Measurements from ENCODE around the gene MORN1. TPM values are rescaled to one million over a fixed set of nuclear protein-coding genes. Genes with fewer than 3 reads are reported as not detected.
"Not testable (repeated sequence)": the region's sequence is repeated elsewhere in the genome, so short reads cannot be mapped to it uniquely, and the experiment has no call there.

Gene MORN1
- total and polyA plus RNA-seq, 9 donors: 4.3 to 9.3 (median 7.5) TPM

- no peak overlapping the region for H3K4me3 ChIP-seq (ENCODE audit: low read length)
- no peak overlapping the region for H3K27ac ChIP-seq (ENCODE audit: low read length)
- no peak for DNase-seq
- WGBS (ENCODE audit: insufficient coverage): 87% methylated on average over 24 of the region's 24 CpGs
- peaks cover 42% of the 10 kb centered on the region for H3K4me1 ChIP-seq (ENCODE audit: control insufficient read depth, insufficient read depth, low read length)
- no peaks in the 10 kb centered on the region for H3K27me3 ChIP-seq (ENCODE audit: control insufficient read depth, insufficient read depth, low read length)
- no peaks in the 10 kb centered on the region for H3K36me3 ChIP-seq (ENCODE audit: control insufficient read depth, insufficient read depth, low read length)
- H3K9me3 ChIP-seq (replicated peaks; ENCODE audit: control insufficient read depth, low read depth, low read length): no peaks in the 10 kb centered on the region
These were observed 51.1 kb downstream of the MORN1 start for GRCh38 chr1:2340086-2340917.

- Histone ChIP-seq H3K4me1 (ENCODE audit: control insufficient read depth, insufficient read depth, low read length) (peaks cover 50% of the 10 kb centered on the region), H3K36me3 (ENCODE audit: control insufficient read depth, insufficient read depth, low read length) (no peaks in the 10 kb centered on the region), H3K27me3 (ENCODE audit: control insufficient read depth, insufficient read depth, low read length) (no peaks in the 10 kb centered on the region), H3K9me3 (replicated peaks; ENCODE audit: control insufficient read depth, low read depth, low read length) (no peaks in the 10 kb centered on the region), H3K4me3 (ENCODE audit: low read length) (no peak overlapping the region), H3K27ac (ENCODE audit: low read length) (no peak overlapping the region)
- no peak for DNase-seq
- WGBS (ENCODE audit: insufficient coverage): 84% methylated on average over 40 of the region's 45 CpGs
These were observed 51.9 kb downstream of the MORN1 start for GRCh38 chr1:2339206-2340085.

- no peak for DNase-seq
- WGBS (ENCODE audit: insufficient coverage): 50% methylated on average over 4 of the region's 10 CpGs
- peaks cover 51% of the 10 kb centered on the region for H3K4me1 ChIP-seq (ENCODE audit: control insufficient read depth, insufficient read depth, low read length)
- H3K4me3 ChIP-seq (ENCODE audit: low read length): no peak overlapping the region
- H3K9me3 ChIP-seq (replicated peaks; ENCODE audit: control insufficient read depth, low read depth, low read length): no peaks in the 10 kb centered on the region
- H3K27me3 ChIP-seq (ENCODE audit: control insufficient read depth, insufficient read depth, low read length): no peaks in the 10 kb centered on the region
- H3K36me3 ChIP-seq (ENCODE audit: control insufficient read depth, insufficient read depth, low read length): no peaks in the 10 kb centered on the region
- no peak overlapping the region for H3K27ac ChIP-seq (ENCODE audit: low read length)
These were observed 53.9 kb downstream of the MORN1 start for GRCh38 chr1:2337501-2337900.

GRCh38 chr1:2337081-2337480, 54.3 kb downstream of the MORN1 start:
- 91% methylated on average over 22 of the region's 23 CpGs for WGBS (ENCODE audit: insufficient coverage)
- no peak overlapping the region for H3K4me3 ChIP-seq (ENCODE audit: low read length)
- H3K27me3 ChIP-seq (ENCODE audit: control insufficient read depth, insufficient read depth, low read length): no peaks in the 10 kb centered on the region
- DNase-seq: no peak
- peaks cover 51% of the 10 kb centered on the region for H3K4me1 ChIP-seq (ENCODE audit: control insufficient read depth, insufficient read depth, low read length)
- H3K36me3 ChIP-seq (ENCODE audit: control insufficient read depth, insufficient read depth, low read length): no peaks in the 10 kb centered on the region
- no peaks in the 10 kb centered on the region for H3K9me3 ChIP-seq (replicated peaks; ENCODE audit: control insufficient read depth, low read depth, low read length)
- no peak overlapping the region for H3K27ac ChIP-seq (ENCODE audit: low read length)

GRCh38 chr1:2336499-2336898, 54.9 kb downstream of the MORN1 start:
- WGBS (ENCODE audit: insufficient coverage): 81% methylated on average over 10 of the region's 11 CpGs
- no peaks in the 10 kb centered on the region for H3K9me3 ChIP-seq (replicated peaks; ENCODE audit: control insufficient read depth, low read depth, low read length)
- no peak overlapping the region for H3K4me3 ChIP-seq (ENCODE audit: low read length)
- peaks cover 52% of the 10 kb centered on the region for H3K4me1 ChIP-seq (ENCODE audit: control insufficient read depth, insufficient read depth, low read length)
- no peaks in the 10 kb centered on the region for H3K27me3 ChIP-seq (ENCODE audit: control insufficient read depth, insufficient read depth, low read length)
- peak overlapping the region; percentile 52 for H3K27ac ChIP-seq (ENCODE audit: low read length)
- H3K36me3 ChIP-seq (ENCODE audit: control insufficient read depth, insufficient read depth, low read length): no peaks in the 10 kb centered on the region
- no peak for DNase-seq

- H3K36me3 ChIP-seq (ENCODE audit: control insufficient read depth, insufficient read depth, low read length): no peaks in the 10 kb centered on the region
- H3K4me1 ChIP-seq (ENCODE audit: control insufficient read depth, insufficient read depth, low read length): peaks cover 58% of the 10 kb centered on the region
- H3K4me3 ChIP-seq (ENCODE audit: low read length): no peak overlapping the region
- no peaks in the 10 kb centered on the region for H3K9me3 ChIP-seq (replicated peaks; ENCODE audit: control insufficient read depth, low read depth, low read length)
- 73% methylated on average over 34 of the region's 36 CpGs for WGBS (ENCODE audit: insufficient coverage)
- H3K27ac ChIP-seq (ENCODE audit: low read length): peak overlapping the region; percentile 52
- H3K27me3 ChIP-seq (ENCODE audit: control insufficient read depth, insufficient read depth, low read length): no peaks in the 10 kb centered on the region
- DNase-seq: peak; percentile 63
These were observed 55.5 kb downstream of the MORN1 start for GRCh38 chr1:2335721-2336455.

- no peak for DNase-seq
- 45% methylated on average over 30 of the region's 33 CpGs for WGBS (ENCODE audit: insufficient coverage)
- Histone ChIP-seq H3K36me3 (ENCODE audit: control insufficient read depth, insufficient read depth, low read length) (no peaks in the 10 kb centered on the region), H3K4me3 (ENCODE audit: low read length) (no peak overlapping the region), H3K27ac (ENCODE audit: low read length) (peak overlapping the region; percentile 52), H3K9me3 (replicated peaks; ENCODE audit: control insufficient read depth, low read depth, low read length) (no peaks in the 10 kb centered on the region), H3K4me1 (ENCODE audit: control insufficient read depth, insufficient read depth, low read length) (peaks cover 67% of the 10 kb centered on the region), H3K27me3 (ENCODE audit: control insufficient read depth, insufficient read depth, low read length) (no peaks in the 10 kb centered on the region)
These were observed 56.3 kb downstream of the MORN1 start for GRCh38 chr1:2334883-2335534.

GRCh38 chr1:2334366-2334765, 57.0 kb downstream of the MORN1 start:
- DNase-seq: no peak
- Histone ChIP-seq H3K9me3 (replicated peaks; ENCODE audit: control insufficient read depth, low read depth, low read length) (no peaks in the 10 kb centered on the region), H3K27ac (ENCODE audit: low read length) (peak overlapping the region; percentile 52), H3K4me3 (ENCODE audit: low read length) (no peak overlapping the region), H3K36me3 (ENCODE audit: control insufficient read depth, insufficient read depth, low read length) (no peaks in the 10 kb centered on the region), H3K27me3 (ENCODE audit: control insufficient read depth, insufficient read depth, low read length) (no peaks in the 10 kb centered on the region), H3K4me1 (ENCODE audit: control insufficient read depth, insufficient read depth, low read length) (peaks cover 73% of the 10 kb centered on the region)
- WGBS (ENCODE audit: insufficient coverage): 63% methylated on average over 21 of the region's 21 CpGs

GRCh38 chr1:2331580-2331979, 59.8 kb downstream of the MORN1 start:
- not testable (repeated sequence) for H3K9me3 ChIP-seq (replicated peaks; ENCODE audit: control insufficient read depth, low read depth, low read length); H3K4me3 ChIP-seq (ENCODE audit: low read length); DNase-seq; H3K27me3 ChIP-seq (ENCODE audit: control insufficient read depth, insufficient read depth, low read length); H3K36me3 ChIP-seq (ENCODE audit: control insufficient read depth, insufficient read depth, low read length)
- 86% methylated on average over 28 of the region's 33 CpGs for WGBS (ENCODE audit: insufficient coverage)
- Histone ChIP-seq H3K27ac (ENCODE audit: low read length) (peak overlapping the region; percentile 84), H3K4me1 (ENCODE audit: control insufficient read depth, insufficient read depth, low read length) (peaks cover 87% of the 10 kb centered on the region)
